SK-N-MC (cell line): Measurements from ENCODE around the gene RAD17.

ENCODE experiments used
- EZH2 ChIP-seq: fragments of 200-600 bp; sonication (generic); IDR thresholded peaks from one replicate; pipeline ENCODE4 v1.6.1; 2017; ENCODE audit warnings: antibody characterized with exemption
- FOXP2 ChIP-seq: optimal IDR thresholded peaks from 2 replicates; pipeline ENCODE3; 2011; ENCODE audit warnings: mild to moderate bottlenecking, moderate library complexity; ENCODE audit not compliant: insufficient read depth; ENCODE audit errors: extremely low read length, control extremely low read depth
- POLR2AphosphoS5 ChIP-seq: IDR thresholded peaks from 2 replicates; pipeline ENCODE4 v1.6.1; 2012; ENCODE audit warnings: mild to moderate bottlenecking, low read depth, low read length, borderline replicate concordance

DNA sequence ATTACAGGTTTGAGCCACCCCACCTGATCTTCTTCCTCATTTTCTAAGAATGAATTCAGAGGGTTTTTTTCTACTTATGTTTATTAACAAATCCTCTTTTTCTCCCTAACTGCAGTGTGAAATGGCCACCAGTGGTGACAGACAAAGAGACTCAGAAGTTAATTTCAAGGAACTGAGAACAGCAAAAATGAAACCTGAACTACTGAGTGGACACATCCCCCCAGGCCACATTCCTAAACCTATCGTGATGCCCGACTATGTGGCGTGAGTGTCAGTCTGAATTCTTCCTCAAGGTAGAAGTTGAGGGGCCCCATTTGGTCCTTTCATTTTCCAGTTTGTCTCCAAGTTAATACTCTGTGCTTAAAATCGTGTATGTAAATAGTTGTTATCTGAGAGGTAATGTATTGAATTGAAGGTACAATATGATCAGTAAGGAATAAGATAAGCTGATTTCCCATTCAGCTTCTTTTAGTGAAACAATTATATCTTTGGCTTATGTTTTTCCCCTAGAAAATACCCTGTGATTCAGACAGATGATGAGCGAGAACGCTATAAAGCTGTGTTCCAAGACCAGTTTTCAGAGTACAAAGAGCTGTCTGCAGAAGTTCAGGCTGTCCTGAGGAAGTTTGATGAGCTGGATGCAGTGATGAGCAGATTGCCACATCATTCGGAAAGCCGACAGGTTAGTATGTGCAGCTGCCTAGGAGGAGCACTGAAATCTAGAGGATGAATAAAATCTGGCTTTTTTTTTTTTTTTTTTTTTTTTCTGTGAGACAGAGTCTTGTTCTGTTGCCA is 63.0 kb downstream of the RAD17 start:
- TF ChIP-seq POLR2AphosphoS5 (no peak), EZH2 (no peak), FOXP2 (no peak)
